HCT116 (cell line): Measurements from ENCODE around the gene NOX1. TPM values are rescaled to one million over a fixed set of nuclear protein-coding genes. Genes with fewer than 3 reads are reported as not detected.

Experiments
- ATAC-seq: fragments of 200-7000 bp; cut with Tn5 transposase; 2 replicates; pipeline ENCODE4 v1.9.1; 2020; ENCODE audit warnings: mild to moderate bottlenecking, moderate library complexity
- BruUV-seq: library from RNA; stranded (reverse); fragments of 400-500 nt; replicated peaks from 2 replicates; lab custom pipeline; 2021; lab: Mats Ljungman, UMichigan
- CTCF ChIA-PET: fragments of 300-600 bp; sonication (Branson Sonifier 250); formaldehyde crosslinking; loops from one replicate; lab custom pipeline; 2021; ENCODE audit warnings: antibody characterized with exemption; lab: Charles Lee
- POLR2A ChIA-PET: fragments of 300-600, 350-600 bp; sonication (Branson Sonifier 250); formaldehyde crosslinking; loops from one replicate; lab custom pipeline; 2021; ENCODE audit warnings: antibody characterized with exemption; lab: Charles Lee
- RAD21 ChIA-PET, 2 experiments: fragments of 300-600 bp; sonication (Branson Sonifier 250); formaldehyde crosslinking; loops; one replicate each; lab custom pipeline; 2023; ENCODE audit warnings: low total read pairs in 2 of 2; ENCODE audit not compliant: uncharacterized antibody in 2 of 2, unreplicated experiment in 2 of 2, low non-redundant PET in 1 of 2; lab: Charles Lee
- DNase-seq: peaks from one replicate; pipeline ENCODE4 v3.0.0-alpha.2; 2010; ENCODE audit warnings: low read depth, low spot score
- H2AFZ ChIP-seq: fragments of 200-600 bp; shearing (Covaris generic), sonication (generic); 2 replicates; pipeline ENCODE4 v1.6.1; 2017; ENCODE audit warnings: low read depth, mixed run types, mixed read lengths, antibody characterized with exemption, low read length; ENCODE audit not compliant: poor library complexity, severe bottlenecking
- H3K27ac ChIP-seq: 2 replicates; pipeline ENCODE4 v1.5.1; 2012; ENCODE audit warnings: low read depth, low read length
- H3K27me3 ChIP-seq: fragments of 200-600 bp; sonication (generic); 2 replicates; pipeline ENCODE4 v1.6.1; 2016; ENCODE audit warnings: mixed run types, low read length, mixed read lengths; ENCODE audit not compliant: insufficient read depth
- H3K36me3 ChIP-seq, 2 experiments: fragments of 200-500 bp in 1 of 2; fragments of 200-600 bp in 1 of 2; sonication (Bioruptor generic) in 1 of 2; sonication (generic) in 1 of 2; 2 replicates each; pipeline versions ENCODE4 v1.5.1 to v1.6.1; 2014 to 2016; ENCODE audit warnings: low read length in 2 of 2, inconsistent platforms in 1 of 2, mixed read lengths in 1 of 2, mixed run types in 1 of 2; ENCODE audit not compliant: insufficient read depth in 2 of 2, control insufficient read depth in 1 of 2
- H3K4me1 ChIP-seq, 2 experiments: fragments of 200-600 bp in 1 of 2; sonication (generic) in 1 of 2; 2 replicates each; pipeline versions ENCODE4 v1.5.1 to v1.6.1; 2012 to 2017; ENCODE audit warnings: low read length in 2 of 2, inconsistent platforms in 1 of 2, mild to moderate bottlenecking in 1 of 2, mixed read lengths in 1 of 2, mixed run types in 1 of 2, moderate library complexity in 1 of 2; ENCODE audit not compliant: insufficient read depth in 2 of 2, control insufficient read depth in 1 of 2
- H3K4me2 ChIP-seq: fragments of 200-600 bp; sonication (generic); 2 replicates; pipeline ENCODE4 v1.6.1; 2017; ENCODE audit warnings: mixed run types, low read length, mixed read lengths
- H3K4me3 ChIP-seq, 2 experiments: fragments of 200-600 bp in 1 of 2; sonication (generic) in 1 of 2; replicated peaks in 1 of 2; 2 replicates each; pipeline ENCODE4 v1.5.1; 2011 to 2016; ENCODE audit warnings: low read length in 2 of 2, control low read depth in 1 of 2, low read depth in 1 of 2, mild to moderate bottlenecking in 1 of 2, mixed read lengths in 1 of 2, mixed run types in 1 of 2
- H3K79me2 ChIP-seq: fragments of 200-600 bp; sonication (generic); 2 replicates; pipeline ENCODE4 v1.6.1; 2017; ENCODE audit warnings: mild to moderate bottlenecking, mixed run types, low read length, moderate library complexity, mixed read lengths; ENCODE audit not compliant: insufficient read depth
- H3K9ac ChIP-seq: fragments of 200-600 bp; sonication (generic); 2 replicates; pipeline ENCODE4 v1.6.1; 2016; ENCODE audit warnings: low read length, mixed read lengths
- H3K9me2 ChIP-seq: fragments of 200-600 bp; sonication (generic), shearing (Covaris generic); 2 replicates; pipeline ENCODE4 v1.6.1; 2017; ENCODE audit warnings: mixed run types, mild to moderate bottlenecking, moderate library complexity; ENCODE audit not compliant: insufficient read depth
- H3K9me3 ChIP-seq, 2 experiments: fragments of 200-500 bp in 1 of 2; fragments of 200-600 bp in 1 of 2; sonication (Bioruptor generic) in 1 of 2; sonication (generic) in 1 of 2; 2 replicates each; pipeline ENCODE4 v1.6.1; 2014 to 2017; ENCODE audit warnings: low read length in 2 of 2, mixed read lengths in 2 of 2, inconsistent platforms in 1 of 2, low read depth in 1 of 2, mild to moderate bottlenecking in 1 of 2, mixed run types in 1 of 2, moderate library complexity in 1 of 2; ENCODE audit not compliant: control insufficient read depth in 1 of 2, insufficient read depth in 1 of 2
- H4K20me1 ChIP-seq: fragments of 200-600 bp; sonication (generic), shearing (Covaris generic); 2 replicates; pipeline ENCODE4 v1.6.1; 2017; ENCODE audit warnings: mixed run types, mild to moderate bottlenecking, moderate library complexity; ENCODE audit not compliant: insufficient read depth
- CEBPB ChIP-seq: IDR thresholded peaks from 2 replicates; pipeline ENCODE4 v1.6.1; 2012; ENCODE audit warnings: low read depth
- CTCF ChIP-seq, 3 experiments: fragments of 200-600 bp in 1 of 3; sonication (generic) in 1 of 3; IDR thresholded peaks in 2 of 3; conservative IDR thresholded peaks in 1 of 3; 2 replicates each; pipeline ENCODE4 v1.5.1; 2012 to 2017; ENCODE audit warnings: low read depth in 2 of 3, low read length in 2 of 3, antibody characterized with exemption in 1 of 3, borderline replicate concordance in 1 of 3, control low read depth in 1 of 3, mild to moderate bottlenecking in 1 of 3, mixed read lengths in 1 of 3, mixed run types in 1 of 3, moderate library complexity in 1 of 3; ENCODE audit not compliant: insufficient read depth in 1 of 3
- EGR1 ChIP-seq: IDR thresholded peaks from 2 replicates; pipeline ENCODE4 v1.6.1; 2012; ENCODE audit warnings: low read depth
- ELF1 ChIP-seq: IDR thresholded peaks from 2 replicates; pipeline ENCODE4 v1.6.1; 2012; ENCODE audit warnings: low read depth, borderline replicate concordance
- EZH2phosphoT487 ChIP-seq: fragments of 200-600 bp; IDR thresholded peaks from 2 replicates; pipeline ENCODE4 v1.6.1; 2018; ENCODE audit warnings: antibody characterized with exemption, borderline replicate concordance
- FOSL1 ChIP-seq: IDR thresholded peaks from 2 replicates; pipeline ENCODE4 v1.6.1; 2012; ENCODE audit warnings: low read depth
- JUND ChIP-seq: IDR thresholded peaks from 2 replicates; pipeline ENCODE4 v1.6.1; 2012
- MAX ChIP-seq: IDR thresholded peaks from 2 replicates; pipeline ENCODE4 v1.6.1; 2012
- POLR2AphosphoS5 ChIP-seq: IDR thresholded peaks from 2 replicates; pipeline ENCODE4 v1.6.1; 2011; ENCODE audit warnings: mild to moderate bottlenecking, low read depth, low read length, moderate library complexity
- RAD21 ChIP-seq: IDR thresholded peaks from 2 replicates; pipeline ENCODE4 v1.6.1; 2012; ENCODE audit warnings: low read depth, mild to moderate bottlenecking
- REST ChIP-seq: IDR thresholded peaks from 2 replicates; pipeline ENCODE4 v1.6.1; 2012; ENCODE audit warnings: low read depth
- SIN3A ChIP-seq: IDR thresholded peaks from 2 replicates; pipeline ENCODE4 v1.6.1; 2012; ENCODE audit warnings: low read depth
- SP1 ChIP-seq: IDR thresholded peaks from 2 replicates; pipeline ENCODE4 v1.6.1; 2012; ENCODE audit warnings: low read depth
- SRF ChIP-seq: IDR thresholded peaks from 2 replicates; pipeline ENCODE4 v1.6.1; 2012; ENCODE audit warnings: low read depth
- ZBTB33 ChIP-seq: IDR thresholded peaks from 2 replicates; pipeline ENCODE4 v1.6.1; 2011; ENCODE audit warnings: mild to moderate bottlenecking, low read length, moderate library complexity; ENCODE audit not compliant: insufficient replicate concordance; ENCODE audit errors: extremely low read depth
- intact Hi-C: fragments of 100-400 bp; cut with micrococcal nuclease; formaldehyde crosslinking; loops from 2 replicates; pipeline ENCODE4 v1.10.0; 2022
- total RNA-seq: library from RNA; stranded (reverse); gene quantifications from one replicate; pipeline ENCODE4 v1.2.1, GENCODE V29; 2021; ENCODE audit not compliant: unreplicated experiment

The NOX1 gene
- total RNA-seq, 1 experiment from 2014 or later: not detected

- no peaks in the 10 kb centered on the region for H3K36me3 ChIP-seq
- H3K4me1 ChIP-seq: no peaks in the 10 kb centered on the region
- no peaks in the 10 kb centered on the region for H3K9me3 ChIP-seq
- H3K27ac ChIP-seq: no peak overlapping the region
- H2AFZ ChIP-seq: no peak overlapping the region
- H3K9me2 ChIP-seq: no peaks in the 10 kb centered on the region
- ChIA-PET CTCF (no interaction called here), POLR2A (no interaction called here), RAD21 (no interaction called here)
- intact Hi-C loops: no loop called here
- H3K9ac ChIP-seq: no peak overlapping the region
- no peak overlapping the region for H3K4me2 ChIP-seq
- no peaks in the 10 kb centered on the region for H3K27me3 ChIP-seq
- no TSS peak for BruUV-seq
- no peak for DNase-seq
- ATAC-seq: no peak
- H3K79me2 ChIP-seq: no peaks in the 10 kb centered on the region
- H4K20me1 ChIP-seq: no peaks in the 10 kb centered on the region
- TF ChIP-seq ELF1 (no peak), EGR1 (no peak), ZBTB33 (no peak), EZH2phosphoT487 (no peak), MAX (no peak), FOSL1 (no peak), SP1 (no peak), SIN3A (no peak), CEBPB (no peak), SRF (no peak), REST (no peak), POLR2AphosphoS5 (no peak), CTCF (IDR thresholded peaks at IDR 0.05 in 2 of 3, conservative IDR thresholded peaks at IDR 0.05 in 1 of 3; ENCODE audit: borderline replicate concordance in 1 of 3, insufficient read depth in 1 of 3, low read depth in 2 of 3, low read length in 2 of 3) (no peak), JUND (no peak), RAD21 (no peak)
- H3K4me3 ChIP-seq: no peak overlapping the region
These were observed 9.5 kb upstream of the NOX1 start for GRCh38 chrX:100883654-100884053.
